BE2C (cell line): Measurements from ENCODE around the gene ZNF316.

Experiments used
- DNase-seq: peaks from one replicate; pipeline ENCODE4 v3.0.0-alpha.2; 2020
- H3K27me3 ChIP-seq: fragments of 250-450 bp; sonication (Bioruptor Pico); 2 replicates; pipeline ENCODE4 v1.5.1; 2020; ENCODE audit warnings: mild to moderate bottlenecking
- H3K36me3 ChIP-seq: fragments of 250-450 bp; sonication (Bioruptor Pico); 2 replicates; pipeline ENCODE4 v1.5.1; 2020; ENCODE audit warnings: mild to moderate bottlenecking
- H3K4me1 ChIP-seq: fragments of 250-450 bp; sonication (Bioruptor Pico); 2 replicates; pipeline ENCODE4 v1.5.1; 2020
- H3K4me3 ChIP-seq: 2 replicates; pipeline ENCODE4 v1.5.1; 2011; ENCODE audit warnings: low read depth, low read length
- H3K9me3 ChIP-seq: fragments of 250-450 bp; sonication (Bioruptor Pico); 2 replicates; pipeline ENCODE4 v1.5.1; 2020
- CTCF ChIP-seq: IDR thresholded peaks from 2 replicates; pipeline ENCODE4 v1.5.1; 2012; ENCODE audit warnings: mild to moderate bottlenecking, low read depth, low read length

The ZNF316 gene

DNA sequence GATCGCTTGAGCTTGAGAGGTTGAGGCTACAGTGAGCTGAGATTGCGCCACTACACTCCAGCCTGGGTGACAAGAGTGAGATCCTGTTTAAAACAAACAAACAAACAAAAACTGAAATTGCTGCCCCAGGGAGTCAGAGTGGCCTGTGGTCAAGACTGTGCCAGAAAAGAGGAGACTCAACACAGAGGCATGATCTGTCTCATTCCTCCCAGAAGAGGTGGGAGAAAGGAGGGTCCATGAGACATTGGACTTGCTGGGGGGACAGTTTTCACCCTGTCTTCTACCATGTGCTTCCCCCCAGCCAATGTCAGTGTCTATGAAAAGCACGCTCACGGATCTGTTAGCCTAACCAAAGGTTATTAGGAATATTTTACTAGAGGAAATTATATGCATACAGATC, 18.5 kb upstream of the ZNF316 start:
- no peak for DNase-seq
- H3K9me3 ChIP-seq = no peaks in the 10 kb centered on the region
- no peak for TF ChIP-seq CTCF
- H3K27me3 ChIP-seq = peaks cover 23% of the 10 kb centered on the region
- no peaks in the 10 kb centered on the region for H3K4me1 ChIP-seq
- no peaks in the 10 kb centered on the region for H3K36me3 ChIP-seq
- no peak overlapping the region for H3K4me3 ChIP-seq

- H3K4me3 ChIP-seq = no peak overlapping the region
- peaks cover 12% of the 10 kb centered on the region for H3K27me3 ChIP-seq
- no peak for TF ChIP-seq CTCF
- H3K9me3 ChIP-seq = no peaks in the 10 kb centered on the region
- H3K36me3 ChIP-seq = no peaks in the 10 kb centered on the region
- no peaks in the 10 kb centered on the region for H3K4me1 ChIP-seq
- no peak for DNase-seq
Observed at GRCh38 chr7:6619961-6620360, 17.2 kb upstream of the ZNF316 start.

GRCh38 chr7:6621195-6622133, 15.7 kb upstream of the ZNF316 start:
- H3K9me3 ChIP-seq = no peaks in the 10 kb centered on the region
- TF ChIP-seq CTCF = no peak
- peaks cover 3% of the 10 kb centered on the region; the same call in 1 of the 2 replicates for H3K27me3 ChIP-seq
- no peaks in the 10 kb centered on the region for H3K36me3 ChIP-seq
- no peak for DNase-seq
- no peaks in the 10 kb centered on the region for H3K4me1 ChIP-seq
- H3K4me3 ChIP-seq = no peak overlapping the region

DNA sequence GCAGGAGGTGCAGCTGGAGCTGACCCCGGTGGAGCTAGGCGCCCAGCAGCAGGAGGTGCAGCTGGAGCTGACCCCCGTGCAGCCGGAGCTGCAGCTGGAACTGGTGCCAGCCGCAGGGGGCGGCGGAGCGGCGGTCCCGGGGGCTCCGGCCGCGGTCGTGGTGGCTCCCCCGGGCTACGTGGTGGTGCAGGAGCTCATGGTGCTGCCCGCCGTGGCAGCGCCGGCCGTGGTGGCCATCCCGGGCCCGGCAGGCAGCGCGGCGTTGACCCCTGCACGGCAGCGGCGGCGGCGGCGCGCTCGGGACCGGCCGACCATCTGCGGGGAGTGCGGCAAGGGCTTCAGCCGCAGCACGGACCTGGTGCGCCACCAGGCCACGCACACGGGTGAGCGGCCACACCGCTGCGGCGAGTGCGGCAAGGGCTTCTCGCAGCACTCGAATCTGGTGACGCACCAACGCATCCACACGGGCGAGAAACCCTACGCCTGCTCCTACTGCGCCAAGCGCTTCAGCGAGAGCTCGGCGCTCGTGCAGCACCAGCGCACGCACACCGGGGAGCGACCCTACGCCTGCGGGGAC, 14.9 kb upstream of the ZNF316 start:
- H3K9me3 ChIP-seq = no peaks in the 10 kb centered on the region
- H3K36me3 ChIP-seq = no peaks in the 10 kb centered on the region
- no peak for DNase-seq
- no peak for TF ChIP-seq CTCF
- H3K27me3 ChIP-seq = no peaks in the 10 kb centered on the region
- no peak overlapping the region for H3K4me3 ChIP-seq
- no peaks in the 10 kb centered on the region for H3K4me1 ChIP-seq

- H3K36me3 ChIP-seq = no peaks in the 10 kb centered on the region
- H3K27me3 ChIP-seq = no peaks in the 10 kb centered on the region
- DNase-seq = no peak
- H3K4me1 ChIP-seq = no peaks in the 10 kb centered on the region
- no peak for TF ChIP-seq CTCF
- H3K9me3 ChIP-seq = no peaks in the 10 kb centered on the region
- no peak overlapping the region for H3K4me3 ChIP-seq
Observed at GRCh38 chr7:6623589-6624245, 13.4 kb upstream of the ZNF316 start.
